Fibroblast of lung (primary cell): ENCODE data around the gene KDM5B.

ENCODE experiments used
- EZH2 ChIP-seq: IDR thresholded peaks from 2 replicates; pipeline ENCODE4 v1.5.1; 2012; ENCODE audit warnings: low read length, control low read depth, mild to moderate bottlenecking; ENCODE audit errors: missing control alignments
- TF ChIP-seq, protein P1 (sequence below), 2 donors: IDR thresholded peaks in 1 of 2; conservative IDR thresholded peaks in 1 of 2; 1 replicate in 1 of 2; 2 replicates in 1 of 2; pipeline ENCODE4 v1.5.1; 2011 to 2012; ENCODE audit warnings: low read length in 2 of 2, control low read depth in 1 of 2, inconsistent platforms in 1 of 2, low read depth in 1 of 2, mild to moderate bottlenecking in 1 of 2

DNA sequence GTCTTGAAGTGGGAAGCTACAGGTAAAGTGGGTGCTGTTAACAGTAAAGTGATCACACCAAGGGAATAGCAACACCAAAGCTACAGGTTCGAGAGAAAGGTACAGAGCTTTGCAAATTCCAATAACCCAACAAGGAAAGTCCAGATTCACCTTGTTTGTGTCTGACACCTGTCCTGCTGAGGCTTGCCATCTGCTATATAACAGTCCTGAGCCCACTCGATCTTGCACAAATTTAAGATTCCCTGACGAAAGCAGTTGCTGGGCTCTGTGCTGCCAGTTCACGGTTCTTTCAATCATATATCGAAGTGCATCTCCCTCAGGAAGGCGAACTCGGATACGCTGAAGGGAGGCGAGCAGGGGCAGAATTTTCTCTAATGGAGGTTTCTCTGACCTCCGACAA, 75.0 kb downstream of the KDM5B start:
- TF ChIP-seq, protein P1, sequence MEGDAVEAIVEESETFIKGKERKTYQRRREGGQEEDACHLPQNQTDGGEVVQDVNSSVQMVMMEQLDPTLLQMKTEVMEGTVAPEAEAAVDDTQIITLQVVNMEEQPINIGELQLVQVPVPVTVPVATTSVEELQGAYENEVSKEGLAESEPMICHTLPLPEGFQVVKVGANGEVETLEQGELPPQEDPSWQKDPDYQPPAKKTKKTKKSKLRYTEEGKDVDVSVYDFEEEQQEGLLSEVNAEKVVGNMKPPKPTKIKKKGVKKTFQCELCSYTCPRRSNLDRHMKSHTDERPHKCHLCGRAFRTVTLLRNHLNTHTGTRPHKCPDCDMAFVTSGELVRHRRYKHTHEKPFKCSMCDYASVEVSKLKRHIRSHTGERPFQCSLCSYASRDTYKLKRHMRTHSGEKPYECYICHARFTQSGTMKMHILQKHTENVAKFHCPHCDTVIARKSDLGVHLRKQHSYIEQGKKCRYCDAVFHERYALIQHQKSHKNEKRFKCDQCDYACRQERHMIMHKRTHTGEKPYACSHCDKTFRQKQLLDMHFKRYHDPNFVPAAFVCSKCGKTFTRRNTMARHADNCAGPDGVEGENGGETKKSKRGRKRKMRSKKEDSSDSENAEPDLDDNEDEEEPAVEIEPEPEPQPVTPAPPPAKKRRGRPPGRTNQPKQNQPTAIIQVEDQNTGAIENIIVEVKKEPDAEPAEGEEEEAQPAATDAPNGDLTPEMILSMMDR (conservative IDR thresholded peaks at IDR 0.05 in 1 of 2, IDR thresholded peaks at IDR 0.05 in 1 of 2; ENCODE audit: low read depth in 1 of 2, low read length in 2 of 2): no peak
- TF ChIP-seq EZH2: no peak
